NCI-H2196 (cell line): ENCODE measurements around the gene SLC28A2.
A peak's percentile ranks its signal among the peaks of the same experiment; 100 is the strongest.
"Not testable (repeated sequence)": the region's sequence is repeated elsewhere in the genome, so short reads cannot be mapped to it uniquely, and the experiment has no call there.

Source experiments
- DNase-seq: peaks from one replicate; lab custom pipeline; 2025; ENCODE audit not compliant: unreplicated experiment; lab: John Stamatoyannopoulos, UW

The SLC28A2 gene, protein sequence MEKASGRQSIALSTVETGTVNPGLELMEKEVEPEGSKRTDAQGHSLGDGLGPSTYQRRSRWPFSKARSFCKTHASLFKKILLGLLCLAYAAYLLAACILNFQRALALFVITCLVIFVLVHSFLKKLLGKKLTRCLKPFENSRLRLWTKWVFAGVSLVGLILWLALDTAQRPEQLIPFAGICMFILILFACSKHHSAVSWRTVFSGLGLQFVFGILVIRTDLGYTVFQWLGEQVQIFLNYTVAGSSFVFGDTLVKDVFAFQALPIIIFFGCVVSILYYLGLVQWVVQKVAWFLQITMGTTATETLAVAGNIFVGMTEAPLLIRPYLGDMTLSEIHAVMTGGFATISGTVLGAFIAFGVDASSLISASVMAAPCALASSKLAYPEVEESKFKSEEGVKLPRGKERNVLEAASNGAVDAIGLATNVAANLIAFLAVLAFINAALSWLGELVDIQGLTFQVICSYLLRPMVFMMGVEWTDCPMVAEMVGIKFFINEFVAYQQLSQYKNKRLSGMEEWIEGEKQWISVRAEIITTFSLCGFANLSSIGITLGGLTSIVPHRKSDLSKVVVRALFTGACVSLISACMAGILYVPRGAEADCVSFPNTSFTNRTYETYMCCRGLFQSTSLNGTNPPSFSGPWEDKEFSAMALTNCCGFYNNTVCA

GRCh38 chr15:45251888-45252287 lies at the start of gene SLC28A2:
TSS of gene SLC28A2 (plus strand) at chr15:45252234. CDS start at chr15:45253216, 982 bp downstream.
- DNase-seq = no peak

DNA sequence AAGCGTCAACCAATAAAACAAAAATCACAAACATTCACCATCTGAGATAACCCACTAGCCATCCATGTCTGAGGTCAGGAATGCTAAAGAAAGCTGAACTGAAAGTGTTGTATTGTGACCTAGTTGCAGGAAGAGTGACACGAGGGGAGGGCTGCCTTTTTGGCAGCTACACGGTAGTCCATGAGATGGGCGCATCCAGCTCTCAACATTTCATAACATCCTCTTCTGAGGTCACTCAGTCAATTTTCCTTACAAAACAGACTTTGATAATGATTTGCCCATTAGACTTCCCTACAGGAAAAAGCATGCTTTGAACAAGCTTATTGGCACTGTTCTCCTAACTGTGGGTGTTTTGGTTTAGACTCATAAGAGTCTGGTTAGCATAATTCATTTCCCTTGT lies 48.9 kb upstream of the SLC28A2 start:
- no peak for DNase-seq

DNA sequence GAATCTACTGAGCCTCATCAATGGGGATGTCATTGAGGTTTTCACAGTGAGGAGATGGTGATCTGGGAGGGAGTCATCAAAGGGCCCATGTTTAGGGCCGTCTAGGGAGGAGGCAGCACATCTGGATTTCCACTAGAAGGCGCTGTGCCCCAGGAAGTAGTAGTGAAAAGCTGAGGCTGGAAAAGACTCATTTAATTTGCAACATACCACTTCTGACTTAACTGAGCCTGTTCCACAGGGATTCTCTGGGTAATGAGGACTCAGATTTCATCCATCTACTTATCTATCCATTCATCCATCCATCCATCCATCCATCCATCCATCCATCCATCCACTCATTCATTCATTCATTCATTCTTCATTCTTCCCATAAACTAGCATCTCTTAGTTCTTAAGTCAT lies 46.8 kb upstream of the SLC28A2 start:
- DNase-seq = peak; percentile 53

DNA sequence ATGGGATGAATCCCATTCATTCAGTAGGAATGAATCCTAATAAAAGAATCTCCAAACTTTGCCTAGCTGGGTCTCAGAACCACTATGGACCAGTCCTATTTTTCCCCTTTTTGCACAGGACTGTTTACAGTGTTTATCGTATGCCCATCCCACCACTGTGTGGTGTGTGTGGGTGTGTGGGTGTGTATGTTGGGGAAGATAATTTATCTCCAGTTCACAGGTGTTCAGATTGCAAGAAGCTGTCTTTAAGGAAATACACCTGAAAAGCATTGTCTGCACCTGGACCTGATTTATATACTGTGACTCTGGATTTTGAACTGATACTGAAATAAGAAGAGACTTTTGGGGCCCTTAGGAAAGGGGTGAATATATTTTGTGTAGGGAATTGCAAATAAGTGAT lies 39.5 kb upstream of the SLC28A2 start:
- no peak for DNase-seq

GRCh38 chr15:45221053-45221599 lies 30.9 kb upstream of the SLC28A2 start:
- DNase-seq = no peak

GRCh38 chr15:45221967-45222366 lies 30.1 kb upstream of the SLC28A2 start:
- DNase-seq = no peak

DNA sequence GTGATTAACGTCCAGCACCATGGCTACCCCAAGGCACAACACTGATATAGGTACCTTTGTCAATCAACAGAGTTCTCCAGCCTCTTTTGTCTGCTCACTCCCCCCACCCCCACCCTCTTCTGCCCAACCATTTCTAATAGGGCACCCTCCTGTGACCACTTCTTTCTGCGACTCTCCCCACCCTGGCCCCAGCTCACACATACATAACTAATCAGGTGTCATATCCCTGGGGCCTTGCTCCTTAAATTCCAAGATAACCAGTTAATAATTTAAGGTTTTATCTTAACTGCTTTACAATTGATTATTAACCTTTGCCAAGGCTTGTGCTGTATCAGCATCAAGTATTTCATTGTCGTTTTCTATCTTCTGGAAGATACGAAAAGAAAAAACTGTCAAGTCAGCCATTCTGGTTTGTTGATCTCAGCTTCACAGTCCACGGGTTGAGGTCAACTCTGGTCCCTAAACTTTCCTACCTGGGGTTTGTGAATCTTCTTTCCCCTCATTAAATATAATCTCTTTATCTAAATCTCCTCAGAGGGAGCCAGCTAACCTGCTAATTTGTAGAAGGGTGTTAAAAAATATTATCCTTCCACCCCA lies 27.3 kb upstream of the SLC28A2 start:
- DNase-seq = no peak

GRCh38 chr15:45225506-45226273 lies 26.3 kb upstream of the SLC28A2 start:
- DNase-seq = no peak

DNA sequence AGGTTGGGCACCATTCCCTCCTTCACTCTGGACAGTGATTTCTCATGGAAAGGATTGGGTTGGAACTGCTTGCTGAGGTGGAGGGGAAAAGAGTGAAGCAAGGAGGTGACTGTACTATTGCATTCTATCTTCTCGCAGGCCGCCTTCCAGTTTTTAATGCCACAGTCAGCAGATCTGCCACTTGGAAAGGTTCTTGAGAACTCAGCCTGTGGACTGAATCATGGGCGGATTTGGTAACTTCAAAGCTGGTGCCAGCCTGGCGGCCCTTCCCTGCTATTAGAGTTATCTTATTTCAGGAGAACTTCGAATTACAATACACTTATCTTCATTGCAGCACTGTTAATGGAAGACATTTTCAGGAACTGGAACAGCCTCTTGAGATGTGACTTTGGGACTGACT lies 23.1 kb upstream of the SLC28A2 start:
- DNase-seq = no peak

GRCh38 chr15:45230245-45230965 lies 21.6 kb upstream of the SLC28A2 start:
- no peak for DNase-seq

DNA sequence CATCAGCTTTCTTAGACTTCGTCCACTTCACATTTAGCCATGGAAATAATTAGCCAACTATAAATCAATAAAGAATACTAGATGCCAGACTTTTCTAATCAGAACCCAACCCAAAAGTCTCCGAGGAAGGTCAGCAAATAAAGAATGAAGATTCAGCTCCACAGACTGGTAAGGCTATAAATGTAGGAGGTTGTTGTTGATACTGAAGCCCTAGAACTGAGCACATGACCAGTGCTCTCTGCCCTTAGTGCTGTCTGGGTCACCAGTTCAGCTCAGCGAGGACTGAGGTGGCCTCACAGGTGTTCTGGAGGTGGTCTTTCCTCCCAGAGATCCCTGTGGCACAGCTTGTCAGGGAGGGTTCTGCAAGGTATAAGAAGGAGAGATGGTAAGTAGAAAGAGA lies 20.9 kb upstream of the SLC28A2 start:
- DNase-seq = no peak

- no peak for DNase-seq
These were observed 20.0 kb upstream of the SLC28A2 start for GRCh38 chr15:45231864-45232562.

DNA sequence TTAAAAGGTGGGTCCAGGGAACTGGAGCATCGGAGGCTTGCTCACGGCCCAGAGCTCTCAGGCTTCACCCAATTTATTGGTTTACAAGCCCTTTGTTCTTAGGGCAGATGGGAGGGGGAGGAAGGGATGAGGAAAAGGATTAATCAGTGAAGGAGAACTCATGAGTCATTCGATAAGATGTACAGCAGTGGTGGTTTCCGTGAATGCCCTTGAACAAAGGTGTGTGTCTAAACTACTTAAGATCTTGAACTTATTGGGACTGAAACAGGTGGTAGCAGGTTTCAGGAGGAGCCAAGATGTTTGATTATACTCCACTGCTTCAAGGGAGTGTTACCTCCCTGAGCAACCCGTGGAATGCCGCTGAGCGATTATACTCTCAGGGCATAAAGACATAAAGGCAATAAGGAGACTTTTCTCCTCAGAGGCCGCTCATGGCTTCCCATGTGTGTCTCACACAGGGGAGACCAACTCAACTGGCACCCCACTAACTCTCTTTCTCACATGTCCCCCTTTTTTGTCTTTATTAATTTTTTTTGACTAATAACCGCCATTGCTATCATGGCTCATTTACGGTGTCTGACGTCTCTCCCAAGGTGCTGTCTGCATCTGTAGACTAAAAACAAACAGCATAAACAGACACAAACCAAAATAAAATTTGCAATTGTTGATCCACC lies 17.3 kb upstream of the SLC28A2 start:
- DNase-seq = no peak

GRCh38 chr15:45236806-45237205 lies 15.2 kb upstream of the SLC28A2 start:
- DNase-seq = not testable (repeated sequence)

GRCh38 chr15:45242289-45242688 lies 9.7 kb upstream of the SLC28A2 start:
- no peak for DNase-seq

- DNase-seq = no peak
These were observed 2.8 kb upstream of the SLC28A2 start for GRCh38 chr15:45249125-45249780.

GRCh38 chr15:45253330-45253729 lies 1.3 kb downstream of the SLC28A2 start:
- no peak for DNase-seq

GRCh38 chr15:45254405-45254804 lies 2.4 kb downstream of the SLC28A2 start:
- no peak for DNase-seq

- not testable (repeated sequence) for DNase-seq
These were observed 2.8 kb downstream of the SLC28A2 start for GRCh38 chr15:45254824-45255223.
